ENCODE measurements around the gene RCAN3.

DNA sequence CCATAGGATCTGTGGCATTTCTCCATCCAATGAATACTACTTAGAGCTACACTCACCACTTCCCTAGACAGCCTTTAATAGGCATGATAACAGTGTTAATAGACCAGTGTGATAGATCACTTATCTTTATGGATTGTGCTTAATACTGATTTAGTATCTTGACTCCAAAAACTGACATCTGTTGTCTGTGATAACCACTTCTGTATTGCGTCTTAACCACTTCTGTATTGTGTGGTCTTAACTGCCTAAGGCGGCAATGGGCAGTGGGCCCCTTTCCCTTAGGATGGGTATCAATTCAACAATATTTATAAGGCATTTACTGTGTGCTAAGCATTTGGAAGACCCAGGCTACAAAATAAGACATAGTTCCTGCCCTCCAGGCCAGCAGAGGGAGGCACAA, 32.0 kb upstream of the RCAN3 start:
- no peak for TF ChIP-seq ZNF513 (tag by site-specific recombination; IDR thresholded peaks at IDR 0.05)
- TF ChIP-seq, protein P1, sequence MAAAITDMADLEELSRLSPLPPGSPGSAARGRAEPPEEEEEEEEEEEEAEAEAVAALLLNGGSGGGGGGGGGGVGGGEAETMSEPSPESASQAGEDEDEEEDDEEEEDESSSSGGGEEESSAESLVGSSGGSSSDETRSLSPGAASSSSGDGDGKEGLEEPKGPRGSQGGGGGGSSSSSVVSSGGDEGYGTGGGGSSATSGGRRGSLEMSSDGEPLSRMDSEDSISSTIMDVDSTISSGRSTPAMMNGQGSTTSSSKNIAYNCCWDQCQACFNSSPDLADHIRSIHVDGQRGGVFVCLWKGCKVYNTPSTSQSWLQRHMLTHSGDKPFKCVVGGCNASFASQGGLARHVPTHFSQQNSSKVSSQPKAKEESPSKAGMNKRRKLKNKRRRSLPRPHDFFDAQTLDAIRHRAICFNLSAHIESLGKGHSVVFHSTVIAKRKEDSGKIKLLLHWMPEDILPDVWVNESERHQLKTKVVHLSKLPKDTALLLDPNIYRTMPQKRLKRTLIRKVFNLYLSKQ (tag by site-specific recombination; IDR thresholded peaks at IDR 0.05; ENCODE audit: borderline replicate concordance) = no peak
- TF ChIP-seq ZBTB1 (tag by site-specific recombination; IDR thresholded peaks at IDR 0.05) = no peak
- TF ChIP-seq ZNF747 (tag by site-specific recombination; IDR thresholded peaks at IDR 0.05) = no peak
- TF ChIP-seq, protein P2, sequence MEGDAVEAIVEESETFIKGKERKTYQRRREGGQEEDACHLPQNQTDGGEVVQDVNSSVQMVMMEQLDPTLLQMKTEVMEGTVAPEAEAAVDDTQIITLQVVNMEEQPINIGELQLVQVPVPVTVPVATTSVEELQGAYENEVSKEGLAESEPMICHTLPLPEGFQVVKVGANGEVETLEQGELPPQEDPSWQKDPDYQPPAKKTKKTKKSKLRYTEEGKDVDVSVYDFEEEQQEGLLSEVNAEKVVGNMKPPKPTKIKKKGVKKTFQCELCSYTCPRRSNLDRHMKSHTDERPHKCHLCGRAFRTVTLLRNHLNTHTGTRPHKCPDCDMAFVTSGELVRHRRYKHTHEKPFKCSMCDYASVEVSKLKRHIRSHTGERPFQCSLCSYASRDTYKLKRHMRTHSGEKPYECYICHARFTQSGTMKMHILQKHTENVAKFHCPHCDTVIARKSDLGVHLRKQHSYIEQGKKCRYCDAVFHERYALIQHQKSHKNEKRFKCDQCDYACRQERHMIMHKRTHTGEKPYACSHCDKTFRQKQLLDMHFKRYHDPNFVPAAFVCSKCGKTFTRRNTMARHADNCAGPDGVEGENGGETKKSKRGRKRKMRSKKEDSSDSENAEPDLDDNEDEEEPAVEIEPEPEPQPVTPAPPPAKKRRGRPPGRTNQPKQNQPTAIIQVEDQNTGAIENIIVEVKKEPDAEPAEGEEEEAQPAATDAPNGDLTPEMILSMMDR (tag by site-specific recombination; IDR thresholded peaks at IDR 0.05) = no peak
- TF ChIP-seq ZNF121 (tag by site-specific recombination; IDR thresholded peaks at IDR 0.05) = no peak

Measured in HEK293 (cell line).